Upper lobe of left lung (tissue), 6 donors: Measurements from ENCODE around the gene ADAD2. TPM values are rescaled to one million over a fixed set of nuclear protein-coding genes. Genes with fewer than 3 reads are reported as not detected.

Experiments used
- ATAC-seq, 2 donors: fragments of 200-7000 bp; cut with Tn5 transposase; one replicate each; pipeline ENCODE4 v1.9.1; 2022; ENCODE audit warnings: mild to moderate bottlenecking in 2 of 2, moderate library complexity in 2 of 2; ENCODE audit not compliant: low FRiP score in 2 of 2
- DNase-seq, 2 donors: peaks; one replicate each; pipeline ENCODE4 v3.0.0-alpha.2; 2019 to 2020
- H3K27ac ChIP-seq, 4 donors: fragments of 200-600 bp; sonication (generic); one replicate each; pipeline ENCODE4 v1.5.1; 2016 to 2019
- H3K27me3 ChIP-seq, 4 donors: fragments of 200-600 bp; sonication (generic); one replicate each; pipeline ENCODE4 v1.5.1; 2017 to 2019
- H3K36me3 ChIP-seq, 4 donors: fragments of 200-600 bp; sonication (generic); one replicate each; pipeline ENCODE4 v1.5.1; 2016 to 2019
- H3K4me1 ChIP-seq, 4 donors: fragments of 200-600 bp; sonication (generic); one replicate each; pipeline ENCODE4 v1.5.1; 2018 to 2019
- H3K4me3 ChIP-seq, 4 donors: fragments of 200-600 bp; sonication (generic); one replicate each; pipeline ENCODE4 v1.5.1; 2017 to 2019; ENCODE audit warnings: mild to moderate bottlenecking in 2 of 4, moderate library complexity in 1 of 4
- H3K9me3 ChIP-seq, 4 donors: fragments of 200-600 bp; sonication (generic); one replicate each; pipeline ENCODE4 v1.5.1; 2018 to 2019
- EP300 ChIP-seq, 4 donors: sonication (generic); formaldehyde crosslinking; IDR thresholded peaks; one replicate each; pipeline ENCODE4 v1.5.1; 2017; ENCODE audit warnings: antibody characterized with exemption in 4 of 4, control low read depth in 2 of 4
- POLR2A ChIP-seq, 4 donors: fragments of 450-650 bp; IDR thresholded peaks; one replicate each; pipeline ENCODE4 v1.5.1; 2016 to 2017; ENCODE audit warnings: antibody characterized with exemption in 4 of 4, mild to moderate bottlenecking in 2 of 4
- POLR2AphosphoS5 ChIP-seq, 2 donors: sonication (generic); formaldehyde crosslinking; IDR thresholded peaks; one replicate each; pipeline ENCODE4 v1.5.1; 2017; ENCODE audit warnings: antibody characterized with exemption in 2 of 2
- WGBS, 2 donors: methylation state at CpG; one replicate each; pipeline ENCODE4 v1.1.5; 2017 to 2018; 5-methylcytosine and 5-hydroxymethylcytosine counted together
- total RNA-seq, 6 donors: library from RNA; depleted of rRNA in 4 of 6; stranded (reverse); fragments of >200 nt in 4 of 6; gene quantifications; one replicate each; pipeline versions ENCODE4 v1.1.0 to v1.2.1, GENCODE V29; 2016 to 2021
- TF ChIP-seq, protein P1 (sequence below), 6 experiments: fragments of 450-650 bp in 4 of 6; fragments of 200-600 bp in 2 of 6; sonication (generic) in 2 of 6; IDR thresholded peaks; one replicate each; pipeline ENCODE4 v1.5.1; 2016 to 2019; ENCODE audit warnings: antibody characterized with exemption in 6 of 6
- donor health status: DM: no; HTN: no; CAD: no; lungs with moderate emphysema.
- donor health status: DM: no; HTN: yes; CAD: no; lungs with severe emphysema.

ADAD2 gene
- total RNA-seq, 6 donors from 2014 or later = 1.1 TPM; not detected in 5

GRCh38 chr16:84220851-84221250 is 29.9 kb downstream of the ADAD2 start:
- DNase-seq (no peak), ATAC-seq (no peak)
- WGBS, 2 donors = 86 to 96% methylated on average over 1 of the region's 1 CpG
- H3K36me3 ChIP-seq = no peaks in the 10 kb centered on the region
- no peak overlapping the region for H3K4me3 ChIP-seq
- H3K9me3 ChIP-seq = no peaks in the 10 kb centered on the region
- TF ChIP-seq POLR2AphosphoS5 (IDR thresholded peaks at IDR 0.05) = no peak
- no peak for TF ChIP-seq EP300 (IDR thresholded peaks at IDR 0.05)
- no peak for TF ChIP-seq POLR2A (IDR thresholded peaks at IDR 0.05)
- TF ChIP-seq, protein P1, sequence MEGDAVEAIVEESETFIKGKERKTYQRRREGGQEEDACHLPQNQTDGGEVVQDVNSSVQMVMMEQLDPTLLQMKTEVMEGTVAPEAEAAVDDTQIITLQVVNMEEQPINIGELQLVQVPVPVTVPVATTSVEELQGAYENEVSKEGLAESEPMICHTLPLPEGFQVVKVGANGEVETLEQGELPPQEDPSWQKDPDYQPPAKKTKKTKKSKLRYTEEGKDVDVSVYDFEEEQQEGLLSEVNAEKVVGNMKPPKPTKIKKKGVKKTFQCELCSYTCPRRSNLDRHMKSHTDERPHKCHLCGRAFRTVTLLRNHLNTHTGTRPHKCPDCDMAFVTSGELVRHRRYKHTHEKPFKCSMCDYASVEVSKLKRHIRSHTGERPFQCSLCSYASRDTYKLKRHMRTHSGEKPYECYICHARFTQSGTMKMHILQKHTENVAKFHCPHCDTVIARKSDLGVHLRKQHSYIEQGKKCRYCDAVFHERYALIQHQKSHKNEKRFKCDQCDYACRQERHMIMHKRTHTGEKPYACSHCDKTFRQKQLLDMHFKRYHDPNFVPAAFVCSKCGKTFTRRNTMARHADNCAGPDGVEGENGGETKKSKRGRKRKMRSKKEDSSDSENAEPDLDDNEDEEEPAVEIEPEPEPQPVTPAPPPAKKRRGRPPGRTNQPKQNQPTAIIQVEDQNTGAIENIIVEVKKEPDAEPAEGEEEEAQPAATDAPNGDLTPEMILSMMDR (IDR thresholded peaks at IDR 0.05) = no peak
- no peaks in the 10 kb centered on the region for H3K4me1 ChIP-seq
- H3K27ac ChIP-seq = no peak overlapping the region
- H3K27me3 ChIP-seq = no peaks in the 10 kb centered on the region

DNA sequence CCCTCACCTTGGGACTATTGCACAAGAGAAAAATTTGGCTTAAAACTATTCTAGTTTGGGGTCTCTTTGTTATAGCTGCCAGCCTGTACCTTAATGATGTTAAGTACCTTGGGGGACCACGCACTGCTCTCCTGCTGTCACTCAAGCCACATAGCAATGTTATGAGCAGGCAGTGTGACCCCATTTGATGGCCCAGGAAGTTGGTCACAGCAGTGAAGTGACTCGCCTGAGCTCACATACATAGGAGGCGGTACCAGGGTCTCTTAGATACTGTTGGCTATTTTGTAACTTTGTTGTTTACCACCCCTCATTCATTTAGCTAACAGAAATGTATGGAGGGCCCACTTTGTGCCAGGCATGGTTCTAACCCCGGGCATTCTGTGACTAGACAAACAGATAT is 32.5 kb downstream of the ADAD2 start:
- DNase-seq (no peak), ATAC-seq (no peak)
- Histone ChIP-seq H3K27me3 (no peaks in the 10 kb centered on the region), H3K27ac (no peak overlapping the region), H3K4me1 (peaks cover 0 to 8% (median 2%) of the 10 kb centered on the region in 4 donors), H3K36me3 (no peaks in the 10 kb centered on the region), H3K4me3 (no peak overlapping the region), H3K9me3 (no peaks in the 10 kb centered on the region)
- TF ChIP-seq, protein P1 (IDR thresholded peaks at IDR 0.05) = no peak
- TF ChIP-seq POLR2A (IDR thresholded peaks at IDR 0.05) (no peak), EP300 (IDR thresholded peaks at IDR 0.05) (no peak), POLR2AphosphoS5 (IDR thresholded peaks at IDR 0.05) (no peak)
- 86 to 87% methylated on average over 4 of the region's 4 CpGs for WGBS, 2 donors

DNA sequence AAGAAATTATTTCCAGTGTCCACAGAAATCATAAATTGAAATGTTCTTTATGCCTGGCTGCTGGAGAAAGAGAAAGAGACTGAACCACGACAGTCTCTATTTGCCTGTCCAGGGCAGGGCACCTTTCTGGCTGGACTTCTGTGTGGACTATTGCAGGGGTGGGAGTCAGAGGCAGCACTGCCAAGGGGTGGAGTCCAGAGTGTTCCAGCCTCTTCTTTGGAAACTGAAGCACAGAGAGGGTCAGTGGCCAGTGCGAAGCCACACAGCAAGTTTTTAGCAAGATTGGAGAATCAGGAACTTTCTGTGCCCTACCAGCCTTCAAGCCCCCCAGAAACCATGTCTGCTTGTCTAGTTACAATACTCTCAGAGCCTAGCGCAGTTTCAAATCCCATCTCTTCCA is 33.6 kb downstream of the ADAD2 start:
- Histone ChIP-seq H3K9me3 (no peaks in the 10 kb centered on the region), H3K36me3 (no peaks in the 10 kb centered on the region), H3K27ac (no peak overlapping the region), H3K4me1 (peaks cover 0 to 8% (median 2%) of the 10 kb centered on the region in 4 donors), H3K4me3 (no peak overlapping the region), H3K27me3 (no peaks in the 10 kb centered on the region)
- ATAC-seq (no peak), DNase-seq (no peak)
- WGBS, 2 donors = 90 to 92% methylated on average over 3 of the region's 3 CpGs
- TF ChIP-seq POLR2A (IDR thresholded peaks at IDR 0.05) (no peak), EP300 (IDR thresholded peaks at IDR 0.05) (no peak), POLR2AphosphoS5 (IDR thresholded peaks at IDR 0.05) (no peak)
- TF ChIP-seq, protein P1 (IDR thresholded peaks at IDR 0.05) = no peak

DNA sequence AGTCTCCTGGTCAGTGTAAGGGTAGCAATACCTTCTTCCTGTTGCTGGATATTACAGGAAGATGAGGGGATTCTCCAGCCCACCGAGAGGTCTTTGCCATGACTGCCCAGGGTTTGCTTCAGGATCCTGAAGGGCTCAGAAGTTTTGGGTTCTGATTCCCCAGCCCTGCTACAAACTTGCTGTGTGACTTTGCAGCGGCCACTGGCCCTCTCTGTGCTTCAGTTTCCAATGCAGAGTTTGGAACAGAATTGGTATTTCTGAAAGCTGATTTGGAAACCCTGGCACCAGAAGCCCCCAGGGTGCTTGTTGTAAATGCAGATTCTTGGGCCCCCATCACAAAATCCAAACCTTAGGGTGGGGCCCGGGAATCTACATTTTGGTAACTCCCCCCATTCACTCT is 34.2 kb downstream of the ADAD2 start:
- no peaks in the 10 kb centered on the region for H3K27me3 ChIP-seq
- TF ChIP-seq EP300 (IDR thresholded peaks at IDR 0.05) (no peak), POLR2A (IDR thresholded peaks at IDR 0.05) (no peak), POLR2AphosphoS5 (IDR thresholded peaks at IDR 0.05) (no peak)
- TF ChIP-seq, protein P1 (IDR thresholded peaks at IDR 0.05) = no peak
- ATAC-seq = no peak
- 82 to 87% methylated on average over 3 of the region's 3 CpGs for WGBS, 2 donors
- H3K4me3 ChIP-seq = no peak overlapping the region
- no peak overlapping the region for H3K27ac ChIP-seq
- no peak for DNase-seq
- H3K36me3 ChIP-seq = no peaks in the 10 kb centered on the region
- H3K4me1 ChIP-seq = peaks cover 0 to 8% (median 2%) of the 10 kb centered on the region in 4 donors
- no peaks in the 10 kb centered on the region for H3K9me3 ChIP-seq

- Histone ChIP-seq H3K27ac (no peak overlapping the region), H3K27me3 (no peaks in the 10 kb centered on the region), H3K4me1 (peaks cover 0 to 8% (median 2%) of the 10 kb centered on the region in 4 donors), H3K4me3 (no peak overlapping the region), H3K36me3 (no peaks in the 10 kb centered on the region), H3K9me3 (no peaks in the 10 kb centered on the region)
- 76 to 89% methylated on average over 3 to 7 of the region's 7 CpGs for WGBS, 2 donors
- TF ChIP-seq POLR2AphosphoS5 (IDR thresholded peaks at IDR 0.05) (no peak), EP300 (IDR thresholded peaks at IDR 0.05) (no peak), POLR2A (IDR thresholded peaks at IDR 0.05) (no peak)
- TF ChIP-seq, protein P1 (IDR thresholded peaks at IDR 0.05) = no peak
- ATAC-seq (no peak), DNase-seq (peak in 1 of 2 donors; percentile 70)
Measured at GRCh38 chr16:84225571-84225970, 34.6 kb downstream of the ADAD2 start.
